ENCODE measurements around the gene PRDX4. TPM values are rescaled to one million over a fixed set of nuclear protein-coding genes. Genes with fewer than 3 reads are reported as not detected.

PRDX4 gene
- total RNA-seq, 1 donor from 2014 or later = 146 TPM

GRCh38 chrX:23720117-23720677 lies 52.9 kb downstream of the PRDX4 start:
- H3K4me1 ChIP-seq (ENCODE audit: control insufficient read depth in 3 of 3, insufficient read depth in 3 of 3, low read length in 3 of 3) = no peaks in the 10 kb centered on the region
- no peak overlapping the region for H3K27ac ChIP-seq (ENCODE audit: low read depth, low read length)
- no peaks in the 10 kb centered on the region for H3K9me3 ChIP-seq (ENCODE audit: control insufficient read depth in 3 of 3, low read length in 3 of 3)
- no peak overlapping the region for H3K4me3 ChIP-seq (ENCODE audit: low read length in 3 of 3)
- H3K27me3 ChIP-seq (ENCODE audit: control insufficient read depth in 3 of 3, insufficient read depth in 3 of 3, low read length in 3 of 3) = peaks cover 0 to 4% (median 0%) of the 10 kb centered on the region in 3 donors
- peaks cover 9 to 20% (median 9%) of the 10 kb centered on the region in 3 donors for H3K36me3 ChIP-seq (ENCODE audit: control insufficient read depth in 3 of 3, insufficient read depth in 3 of 3, low read length in 3 of 3)
- no peak overlapping the region for H3K9ac ChIP-seq (ENCODE audit: low read depth in 1 of 3, low read length in 3 of 3)

- Histone ChIP-seq H3K4me1 (ENCODE audit: control insufficient read depth in 3 of 3, insufficient read depth in 3 of 3, low read length in 3 of 3) (no peaks in the 10 kb centered on the region), H3K9ac (ENCODE audit: low read depth in 1 of 3, low read length in 3 of 3) (no peak overlapping the region), H3K36me3 (ENCODE audit: control insufficient read depth in 3 of 3, insufficient read depth in 3 of 3, low read length in 3 of 3) (peaks cover 5 to 27% (median 19%) of the 10 kb centered on the region in 3 donors), H3K27ac (ENCODE audit: low read depth, low read length) (no peak overlapping the region), H3K9me3 (ENCODE audit: control insufficient read depth in 3 of 3, low read length in 3 of 3) (no peaks in the 10 kb centered on the region), H3K27me3 (ENCODE audit: control insufficient read depth in 3 of 3, insufficient read depth in 3 of 3, low read length in 3 of 3) (peaks cover 0 to 4% (median 0%) of the 10 kb centered on the region in 3 donors), H3K4me3 (ENCODE audit: low read length in 3 of 3) (no peak overlapping the region)
Measured at GRCh38 chrX:23726191-23726590, 58.9 kb downstream of the PRDX4 start.

GRCh38 chrX:23727206-23727605 lies 59.9 kb downstream of the PRDX4 start:
- Histone ChIP-seq H3K27me3 (ENCODE audit: control insufficient read depth in 3 of 3, insufficient read depth in 3 of 3, low read length in 3 of 3) (no peaks in the 10 kb centered on the region), H3K4me1 (ENCODE audit: control insufficient read depth in 3 of 3, insufficient read depth in 3 of 3, low read length in 3 of 3) (no peaks in the 10 kb centered on the region), H3K27ac (ENCODE audit: low read depth, low read length) (no peak overlapping the region), H3K36me3 (ENCODE audit: control insufficient read depth in 3 of 3, insufficient read depth in 3 of 3, low read length in 3 of 3) (peaks cover 5 to 23% (median 14%) of the 10 kb centered on the region in 3 donors), H3K9me3 (ENCODE audit: control insufficient read depth in 3 of 3, low read length in 3 of 3) (no peaks in the 10 kb centered on the region), H3K4me3 (ENCODE audit: low read length in 3 of 3) (no peak overlapping the region), H3K9ac (ENCODE audit: low read depth in 1 of 3, low read length in 3 of 3) (no peak overlapping the region)

GRCh38 chrX:23729214-23729613 lies 61.9 kb downstream of the PRDX4 start:
- no peaks in the 10 kb centered on the region for H3K4me1 ChIP-seq (ENCODE audit: control insufficient read depth in 3 of 3, insufficient read depth in 3 of 3, low read length in 3 of 3)
- peaks cover 8 to 23% (median 14%) of the 10 kb centered on the region in 3 donors for H3K36me3 ChIP-seq (ENCODE audit: control insufficient read depth in 3 of 3, insufficient read depth in 3 of 3, low read length in 3 of 3)
- no peak overlapping the region for H3K27ac ChIP-seq (ENCODE audit: low read depth, low read length)
- no peak overlapping the region for H3K4me3 ChIP-seq (ENCODE audit: low read length in 3 of 3)
- H3K9me3 ChIP-seq (ENCODE audit: control insufficient read depth in 3 of 3, low read length in 3 of 3) = no peaks in the 10 kb centered on the region
- no peaks in the 10 kb centered on the region for H3K27me3 ChIP-seq (ENCODE audit: control insufficient read depth in 3 of 3, insufficient read depth in 3 of 3, low read length in 3 of 3)
- H3K9ac ChIP-seq (ENCODE audit: low read depth in 1 of 3, low read length in 3 of 3) = no peak overlapping the region

- no peak overlapping the region for H3K4me3 ChIP-seq (ENCODE audit: low read length in 3 of 3)
- H3K36me3 ChIP-seq (ENCODE audit: control insufficient read depth in 3 of 3, insufficient read depth in 3 of 3, low read length in 3 of 3) = peaks cover 5 to 17% (median 14%) of the 10 kb centered on the region in 3 donors
- no peaks in the 10 kb centered on the region for H3K9me3 ChIP-seq (ENCODE audit: control insufficient read depth in 3 of 3, low read length in 3 of 3)
- H3K27me3 ChIP-seq (ENCODE audit: control insufficient read depth in 3 of 3, insufficient read depth in 3 of 3, low read length in 3 of 3) = no peaks in the 10 kb centered on the region
- H3K4me1 ChIP-seq (ENCODE audit: control insufficient read depth in 3 of 3, insufficient read depth in 3 of 3, low read length in 3 of 3) = no peaks in the 10 kb centered on the region
- no peak overlapping the region for H3K27ac ChIP-seq (ENCODE audit: low read depth, low read length)
- no peak overlapping the region for H3K9ac ChIP-seq (ENCODE audit: low read depth in 1 of 3, low read length in 3 of 3)
Measured at GRCh38 chrX:23731951-23732350, 64.7 kb downstream of the PRDX4 start.

GRCh38 chrX:23732704-23733103 lies 65.4 kb downstream of the PRDX4 start:
- Histone ChIP-seq H3K36me3 (ENCODE audit: control insufficient read depth in 3 of 3, insufficient read depth in 3 of 3, low read length in 3 of 3) (peaks cover 5 to 17% (median 14%) of the 10 kb centered on the region in 3 donors), H3K4me1 (ENCODE audit: control insufficient read depth in 3 of 3, insufficient read depth in 3 of 3, low read length in 3 of 3) (no peaks in the 10 kb centered on the region), H3K9ac (ENCODE audit: low read depth in 1 of 3, low read length in 3 of 3) (no peak overlapping the region), H3K27me3 (ENCODE audit: control insufficient read depth in 3 of 3, insufficient read depth in 3 of 3, low read length in 3 of 3) (no peaks in the 10 kb centered on the region), H3K9me3 (ENCODE audit: control insufficient read depth in 3 of 3, low read length in 3 of 3) (no peaks in the 10 kb centered on the region), H3K27ac (ENCODE audit: low read depth, low read length) (no peak overlapping the region), H3K4me3 (ENCODE audit: low read length in 3 of 3) (no peak overlapping the region)

Other genes starting within 250 kb of the PRDX4 start
- 43.8 TPM for gene ACOT9, start 75.8 kb downstream of the PRDX4 start, total RNA-seq
- gene SAT1, start 115.7 kb downstream of the PRDX4 start, total RNA-seq = 26.1 TPM
- gene APOO, start 240.4 kb downstream of the PRDX4 start, total RNA-seq = 13.0 TPM
- not detected for gene CXorf58, start 240.5 kb downstream of the PRDX4 start, total RNA-seq

All from skeletal muscle tissue (tissue), 4 donors.